Activated CD8-positive, alpha-beta memory T cell treated with anti-CD3 and anti-CD28 coated beads for 36 hours (primary cell): ENCODE results near the gene SEC61A1. TPM values are rescaled to one million over a fixed set of nuclear protein-coding genes. Genes with fewer than 3 reads are reported as not detected.

Source experiments
- CTCF ChIA-PET: fragments of 350-600 bp; sonication (Branson Sonifier 250); formaldehyde crosslinking; loops from one replicate; lab custom pipeline; 2021; ENCODE audit warnings: antibody characterized with exemption; lab: Charles Lee
- POLR2A ChIA-PET: fragments of 350-600 bp; sonication (Branson Sonifier 250); formaldehyde crosslinking; loops from one replicate; lab custom pipeline; 2021; ENCODE audit warnings: antibody characterized with exemption; lab: Charles Lee
- total RNA-seq, 2 experiments: library from RNA; stranded (reverse); gene quantifications; one replicate each; pipeline ENCODE4 v1.2.3, GENCODE V29; 2021

SEC61A1 gene
- total RNA-seq, 2 experiments from 2014 or later, result 189 to 191 TPM

GRCh38 chr3:128094295-128095151, 42.3 kb downstream of the SEC61A1 start:
- POLR2A ChIA-PET, result no interaction called here
- CTCF ChIA-PET, result interaction anchor here (0.7 to 2.5 kb wide), 15 partner anchors 8 to 514 kb away, joined by 3 to 28 read pairs (median 7); partner anchors contain the start of gene RUVBL1

- CTCF ChIA-PET, result interaction anchor here (0.7 to 2.5 kb wide), 15 partner anchors 9 to 513 kb away, joined by 3 to 28 read pairs (median 7); partner anchors contain the start of gene RUVBL1
- POLR2A ChIA-PET, result no interaction called here
Measured at GRCh38 chr3:128095222-128095703, 43.0 kb downstream of the SEC61A1 start.

GRCh38 chr3:128098234-128098633, 46.0 kb downstream of the SEC61A1 start:
- POLR2A ChIA-PET, result no interaction called here
- CTCF ChIA-PET, result interaction anchor here (1.5 kb wide), 1 partner anchor 29 kb away, joined by 3 read pairs; no protein-coding TSS in a partner anchor

GRCh38 chr3:128100161-128100560, 47.9 kb downstream of the SEC61A1 start:
- POLR2A ChIA-PET, result interaction anchor here (2.8 kb wide), 1 partner anchor 23 kb away, joined by 9 read pairs; the partner anchor contains the start of gene RUVBL1
- CTCF ChIA-PET, result interaction anchor here (1.0 kb wide), 1 partner anchor 24 kb away, joined by 3 read pairs; no protein-coding TSS in a partner anchor

- CTCF ChIA-PET, result no interaction called here
- POLR2A ChIA-PET, result interaction anchor here (2.8 kb wide), 1 partner anchor 23 kb away, joined by 9 read pairs; the partner anchor contains the start of gene RUVBL1
Measured at GRCh38 chr3:128100638-128101037, 48.4 kb downstream of the SEC61A1 start.

GRCh38 chr3:128103136-128103676, 51.0 kb downstream of the SEC61A1 start:
- POLR2A ChIA-PET, result no interaction called here
- CTCF ChIA-PET, result interaction anchor here (1.8 kb wide), 1 partner anchor 8 kb away, joined by 7 read pairs; no protein-coding TSS in a partner anchor

- CTCF ChIA-PET, result no interaction called here
Measured at GRCh38 chr3:128107834-128108233, 55.6 kb downstream of the SEC61A1 start.

GRCh38 chr3:128111147-128111546, 58.9 kb downstream of the SEC61A1 start:
- ChIA-PET POLR2A (interaction anchor here (1.1 to 3.7 kb wide), 2 partner anchors 12 to 41 kb away, joined by 3 to 11 read pairs; partner anchors contain the start of gene RUVBL1), CTCF (interaction anchor here (0.7 to 1.1 kb wide), 2 partner anchors 14 to 68 kb away, joined by 3 to 4 read pairs; no protein-coding TSS in a partner anchor)

More at GRCh38 chr3:128107834-128108233, 55.6 kb downstream of the SEC61A1 start:
- POLR2A ChIA-PET, result no interaction called here

- ChIA-PET POLR2A (interaction anchor here (3.7 kb wide), 1 partner anchor 11 kb away, joined by 11 read pairs; the partner anchor contains the start of gene RUVBL1), CTCF (interaction anchor here (0.7 to 1.0 kb wide), 2 partner anchors 11 to 227 kb away, joined by 3 read pairs; partner anchors contain the start of gene RUVBL1)
Measured at GRCh38 chr3:128112357-128112968, 60.2 kb downstream of the SEC61A1 start.

GRCh38 chr3:128113817-128114794, 61.9 kb downstream of the SEC61A1 start:
- CTCF ChIA-PET, result interaction anchor here (1.0 to 1.4 kb wide), 2 partner anchors 9 to 19 kb away, joined by 3 to 6 read pairs; partner anchors contain the start of gene RUVBL1
- POLR2A ChIA-PET, result interaction anchor here (3.7 kb wide), 1 partner anchor 9 kb away, joined by 11 read pairs; the partner anchor contains the start of gene RUVBL1

Other genes with a start within 250 kb of the SEC61A1 start
- 1 to 10 TPM; 2.2 to 4.9 TPM for gene MGLL, start 229.9 kb upstream of the SEC61A1 start, total RNA-seq
- not detected for gene KBTBD12, start 137.2 kb upstream of the SEC61A1 start, total RNA-seq
- 100 to 1,000 TPM; 119 to 124 TPM for gene RUVBL1, start 71.4 kb downstream of the SEC61A1 start, total RNA-seq
- 10 to 100 TPM; 20.8 to 21.4 TPM for gene EEFSEC, start 101.0 kb downstream of the SEC61A1 start, total RNA-seq